ENCODE measurements around the gene ABAT. TPM values are rescaled to one million over a fixed set of nuclear protein-coding genes. Genes with fewer than 3 reads are reported as not detected.

Gene ABAT
- total and polyA plus RNA-seq, 2 of the 8 experiments (the other 6 are each of a cell fraction or from before 2014, with no cell fraction given): 6.4 to 8.4 TPM

- no peak overlapping the region for H2BK15ac ChIP-seq (ENCODE audit: low read length)
- H3K14ac ChIP-seq (ENCODE audit: insufficient read length): no peak overlapping the region
- H3K27me3 ChIP-seq (replicated peaks in 1 of 4; ENCODE audit: control insufficient read depth in 3 of 4, extremely low read depth in 1 of 4, insufficient read depth in 3 of 4, low read length in 3 of 4): no peaks in the 10 kb centered on the region
- no peaks in the 10 kb centered on the region for H3K79me1 ChIP-seq (ENCODE audit: low read depth, low read length)
- DNase-seq (ENCODE audit: low read depth in 1 of 2, low spot score in 2 of 2): no peak
- H3K56ac ChIP-seq (replicated peaks; ENCODE audit: insufficient read length, low read depth, low read length): no peak overlapping the region
- ChIA-PET POLR2A (ENCODE audit: partially characterized antibody) (interaction anchor here (0.6 to 0.8 kb wide), 2 partner anchors 12 kb away, joined by 3 read pairs; no protein-coding TSS in a partner anchor), CTCF (ENCODE audit: partially characterized antibody) (no interaction called here)
- no peaks in the 10 kb centered on the region for H3K4me1 ChIP-seq (replicated peaks in 1 of 4; ENCODE audit: control insufficient read depth in 3 of 4, insufficient read depth in 4 of 4, low read length in 3 of 4)
- no peaks in the 10 kb centered on the region for H3K79me2 ChIP-seq (ENCODE audit: control insufficient read depth in 1 of 2, insufficient read depth in 2 of 2, low read length in 2 of 2)
- no peaks in the 10 kb centered on the region for H3K36me3 ChIP-seq (ENCODE audit: control insufficient read depth in 2 of 4, insufficient read depth in 4 of 4, low read length in 3 of 4)
- peak overlapping the region; percentile 5 for H3K23ac ChIP-seq (ENCODE audit: insufficient read length)
- H3K9me3 ChIP-seq (ENCODE audit: insufficient read depth in 2 of 2, low read depth in 1 of 2, low read length in 1 of 2): peaks cover 8 to 11% of the 10 kb centered on the region in 2 experiments; a peak in 3 of 4 replicates
- no peak overlapping the region for H3K27ac ChIP-seq (ENCODE audit: low read depth, low read length)
- H4K5ac ChIP-seq (ENCODE audit: insufficient read length, low read depth, low read length): no peak overlapping the region
- H2BK5ac ChIP-seq (ENCODE audit: low read depth, low read length): no peak overlapping the region
- 84% methylated on average over 8 of the region's 8 CpGs; no CpG with 5 or more reads in 1 of the 2 experiments for WGBS, 2 experiments (ENCODE audit: extremely low coverage in 1 of 2, insufficient coverage in 1 of 2, insufficient read length in 1 of 2, insufficient replicate concordance in 2 of 2, low coverage in 1 of 2, low lambda C conversion rate in 2 of 2, missing lambda C conversion rate in 1 of 2)
- H3K4me3 ChIP-seq (ENCODE audit: extremely low read depth in 1 of 4, insufficient read depth in 2 of 4, low read depth in 3 of 4, low read length in 4 of 4): no peak overlapping the region
- no peak overlapping the region for H4K8ac ChIP-seq (ENCODE audit: extremely low read depth, insufficient read depth, low read length)
- H2BK20ac ChIP-seq (ENCODE audit: low read length): no peak overlapping the region
- no peak overlapping the region for H3K4ac ChIP-seq (replicated peaks; ENCODE audit: insufficient read length, low read depth, low read length)
- H2BK120ac ChIP-seq (replicated peaks; ENCODE audit: low read depth, low read length): no peak overlapping the region
- no peak overlapping the region for H2AK5ac ChIP-seq (ENCODE audit: low read depth, low read length)
- H3K4me2 ChIP-seq (ENCODE audit: insufficient read depth in 1 of 2, low read depth in 2 of 2, low read length in 2 of 2): no peak overlapping the region
- TF ChIP-seq, protein P1, sequence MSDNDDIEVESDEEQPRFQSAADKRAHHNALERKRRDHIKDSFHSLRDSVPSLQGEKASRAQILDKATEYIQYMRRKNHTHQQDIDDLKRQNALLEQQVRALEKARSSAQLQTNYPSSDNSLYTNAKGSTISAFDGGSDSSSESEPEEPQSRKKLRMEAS (IDR thresholded peaks at IDR 0.05): no peak
- TF ChIP-seq CTBP2 (IDR thresholded peaks at IDR 0.05; ENCODE audit: borderline replicate concordance, insufficient read depth, insufficient read length, low read length): no peak
- TF ChIP-seq POU5F1 (IDR thresholded peaks at IDR 0.05; ENCODE audit: low read depth, low read length): no peak
- no peak for TF ChIP-seq KDM5A (IDR thresholded peaks at IDR 0.05; ENCODE audit: low read length)
- TF ChIP-seq JUND (IDR thresholded peaks at IDR 0.05; ENCODE audit: low read length): no peak
- TF ChIP-seq KDM4A (IDR thresholded peaks at IDR 0.05; ENCODE audit: low read depth, low read length, severe bottlenecking): no peak
- TF ChIP-seq, protein P2, sequence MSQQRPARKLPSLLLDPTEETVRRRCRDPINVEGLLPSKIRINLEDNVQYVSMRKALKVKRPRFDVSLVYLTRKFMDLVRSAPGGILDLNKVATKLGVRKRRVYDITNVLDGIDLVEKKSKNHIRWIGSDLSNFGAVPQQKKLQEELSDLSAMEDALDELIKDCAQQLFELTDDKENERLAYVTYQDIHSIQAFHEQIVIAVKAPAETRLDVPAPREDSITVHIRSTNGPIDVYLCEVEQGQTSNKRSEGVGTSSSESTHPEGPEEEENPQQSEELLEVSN (IDR thresholded peaks at IDR 0.05): no peak
- no peaks in the 10 kb centered on the region for H3K23me2 ChIP-seq (ENCODE audit: low read depth, low read length)
- H2AFZ ChIP-seq (ENCODE audit: low read length): no peak overlapping the region
- H4K91ac ChIP-seq (replicated peaks; ENCODE audit: insufficient read length, low read length): no peak overlapping the region
- no peak overlapping the region for H3K18ac ChIP-seq (ENCODE audit: extremely low read depth, low read length)
- H3K9ac ChIP-seq (replicated peaks in 1 of 4; ENCODE audit: extremely low read depth in 1 of 4, low read depth in 3 of 4, low read length in 3 of 4): no peak overlapping the region
- H4K20me1 ChIP-seq (replicated peaks in 1 of 2; ENCODE audit: control insufficient read depth in 1 of 2, insufficient read depth in 2 of 2, low read length in 2 of 2): no peaks in the 10 kb centered on the region
- H2BK12ac ChIP-seq (ENCODE audit: low read depth, low read length): no peak overlapping the region
- no peak for FAIRE-seq
These were observed 56.0 kb downstream of the ABAT start for GRCh38 chr16:8730335-8730915.
